Activated CD4-positive, alpha-beta T cell treated with anti-CD3 and anti-CD28 coated beads, Interleukin-2, amount 50 U/mL, for 1 hour (primary cell): Measurements from ENCODE around the gene YTHDC2.

Experiments
- DNase-seq: peaks from one replicate; pipeline ENCODE4 v3.0.0-alpha.2; 2020

The YTHDC2 gene

GRCh38 chr5:113513384-113514288, at the start of gene YTHDC2:
Gene YTHDC2 (plus strand): TSS chr5:113513694. CDS start chr5:113513896, 202 bp downstream.
- peak; percentile 84 for DNase-seq

- DNase-seq = no peak
These were observed 39.3 kb upstream of the YTHDC2 start for GRCh38 chr5:113474100-113474728.

GRCh38 chr5:113478691-113479090, 34.8 kb upstream of the YTHDC2 start:
- DNase-seq = no peak

- no peak for DNase-seq
These were observed 33.3 kb upstream of the YTHDC2 start for GRCh38 chr5:113480243-113480642.

- DNase-seq = no peak
These were observed 26.1 kb upstream of the YTHDC2 start for GRCh38 chr5:113487416-113487780.

- peak; percentile 18 for DNase-seq
These were observed 25.5 kb upstream of the YTHDC2 start, which contains the start of gene MCC for GRCh38 chr5:113487781-113488644. Gene MCC (minus strand): TSS chr5:113488453.

- DNase-seq = no peak
These were observed 24.8 kb upstream of the YTHDC2 start for GRCh38 chr5:113488645-113489184.

- DNase-seq = no peak
These were observed 24.2 kb upstream of the YTHDC2 start for GRCh38 chr5:113489299-113489698.

GRCh38 chr5:113490317-113490716, 23.2 kb upstream of the YTHDC2 start:
- DNase-seq = no peak

GRCh38 chr5:113491022-113491421, 22.5 kb upstream of the YTHDC2 start:
- no peak for DNase-seq

- DNase-seq = no peak
These were observed 20.0 kb upstream of the YTHDC2 start for GRCh38 chr5:113493446-113493845.

GRCh38 chr5:113495422-113495841, 18.1 kb upstream of the YTHDC2 start:
- DNase-seq = no peak

GRCh38 chr5:113502073-113502472, 11.4 kb upstream of the YTHDC2 start:
- no peak for DNase-seq

GRCh38 chr5:113503146-113503545, 10.3 kb upstream of the YTHDC2 start:
- no peak for DNase-seq

GRCh38 chr5:113505181-113505580, 8.3 kb upstream of the YTHDC2 start:
- no peak for DNase-seq

- DNase-seq = no peak
These were observed 5.9 kb upstream of the YTHDC2 start for GRCh38 chr5:113507601-113508000.

GRCh38 chr5:113508756-113509155, 4.7 kb upstream of the YTHDC2 start:
- no peak for DNase-seq

GRCh38 chr5:113510836-113511451, 2.5 kb upstream of the YTHDC2 start:
- DNase-seq = no peak

GRCh38 chr5:113512341-113512740, 1.2 kb upstream of the YTHDC2 start:
- DNase-seq = no peak

GRCh38 chr5:113514289-113514635, 768 bp downstream of the YTHDC2 start:
- DNase-seq = no peak

GRCh38 chr5:113518884-113519283, 5.4 kb downstream of the YTHDC2 start:
- no peak for DNase-seq

GRCh38 chr5:113519412-113519811, 5.9 kb downstream of the YTHDC2 start:
- DNase-seq = no peak

GRCh38 chr5:113520429-113520828, 6.9 kb downstream of the YTHDC2 start:
- no peak for DNase-seq
